ENCODE measurements around the gene TRAPPC11. TPM values are rescaled to one million over a fixed set of nuclear protein-coding genes. Genes with fewer than 3 reads are reported as not detected.
"Not testable (repeated sequence)": the region's sequence is repeated elsewhere in the genome, so short reads cannot be mapped to it uniquely, and the experiment has no call there.

Gene TRAPPC11
- total RNA-seq, 5 donors from 2014 or later (not counting 1 experiment from before 2014, with no cell fraction given) = 28.0 to 50.6 (median 38.3) TPM

DNA sequence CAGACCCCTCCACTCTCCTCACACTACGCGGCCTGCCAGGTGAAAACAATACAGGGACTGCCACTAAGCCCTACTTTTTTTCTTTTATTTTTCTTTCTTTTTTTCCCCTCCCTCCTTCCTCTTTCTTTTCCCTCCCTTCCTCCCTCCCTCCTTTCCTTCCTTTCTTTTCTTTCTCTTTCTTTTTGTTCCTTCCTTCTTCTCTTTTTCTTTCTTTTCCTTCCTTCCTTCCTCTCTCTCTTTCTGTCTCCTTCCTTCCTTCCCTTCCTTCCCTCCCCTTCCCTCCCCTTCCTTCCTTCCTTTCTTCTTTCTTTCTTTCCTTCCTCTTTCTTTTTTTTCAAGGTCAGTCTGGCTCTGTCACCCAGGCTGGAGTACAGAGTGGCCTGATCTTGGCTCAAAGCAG, 42.0 kb upstream of the TRAPPC11 start:
- Mint-ChIP-seq H3K36me3 (no peaks in the 10 kb centered on the region), H3K4me1 (peaks cover 0 to 3% (median 0%) of the 10 kb centered on the region in 3 donors), H3K27me3 (peaks cover 8 to 12% of the 10 kb centered on the region in 2 donors), H3K27ac (no peak overlapping the region), H3K9me3 (no peaks in the 10 kb centered on the region), H3K4me3 (no peak overlapping the region)
- no peak overlapping the region for H3K27ac ChIP-seq (ENCODE audit: low read length)
- DNase-seq (no peak), ATAC-seq (replicated peaks in 1 of 4) (no peak)
- no peaks in the 10 kb centered on the region for H3K36me3 ChIP-seq (ENCODE audit: control insufficient read depth in 2 of 2, extremely low read depth in 1 of 2, insufficient read depth in 1 of 2, low read length in 1 of 2)
- ChIA-PET POLR2A (no interaction called here), CTCF (no interaction called here)
- H3K4me3 ChIP-seq (ENCODE audit: control insufficient read depth in 1 of 2, extremely low read depth in 1 of 2, low read length in 1 of 2) = no peak overlapping the region
- 93% methylated on average over 2 of the region's 2 CpGs for WGBS (ENCODE audit: insufficient coverage)
- H3K4me1 ChIP-seq (ENCODE audit: control insufficient read depth in 1 of 2, extremely low read depth in 1 of 2, insufficient read depth in 2 of 2, low read length in 2 of 2) = no peaks in the 10 kb centered on the region
- H3K27me3 ChIP-seq (replicated peaks in 1 of 2; ENCODE audit: control insufficient read depth in 2 of 2, extremely low read depth in 1 of 2, insufficient read depth in 2 of 2, low read length in 1 of 2) = peaks cover 0 to 10% of the 10 kb centered on the region in 2 experiments
- no peaks in the 10 kb centered on the region for H3K9me3 ChIP-seq

DNA sequence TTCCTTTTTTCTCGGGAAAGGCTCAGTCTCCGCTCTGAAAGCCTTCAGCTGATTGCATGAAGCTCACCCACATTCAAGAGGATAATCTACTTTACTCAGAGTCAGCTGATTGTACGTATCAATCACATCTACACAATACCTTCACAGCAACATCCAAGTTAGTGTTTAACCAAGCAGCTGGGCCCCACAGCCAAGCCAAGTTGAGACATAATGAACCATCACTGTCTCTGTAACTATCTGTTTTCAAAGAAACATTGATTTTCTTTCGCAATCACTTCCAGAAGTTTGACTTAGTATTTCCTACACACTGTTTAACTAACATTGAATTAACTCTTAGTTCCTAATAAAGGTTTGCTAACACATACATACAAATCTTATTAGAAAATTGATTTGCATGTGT, 40.4 kb upstream of the TRAPPC11 start:
- POLR2A ChIA-PET = interaction anchor here in 1 of 2 donors (0.5 kb wide), 1 partner anchor 12 kb away, joined by 8 read pairs; no protein-coding TSS in a partner anchor
- H3K27me3 Mint-ChIP-seq = peaks cover 3 to 12% of the 10 kb centered on the region in 2 donors
- no peak for DNase-seq
- CTCF ChIA-PET = no interaction called here
- Histone ChIP-seq H3K4me1 (ENCODE audit: control insufficient read depth in 1 of 2, extremely low read depth in 1 of 2, insufficient read depth in 2 of 2, low read length in 2 of 2) (no peaks in the 10 kb centered on the region), H3K4me3 (ENCODE audit: control insufficient read depth in 1 of 2, extremely low read depth in 1 of 2, low read length in 1 of 2) (no peak overlapping the region), H3K36me3 (ENCODE audit: control insufficient read depth in 2 of 2, extremely low read depth in 1 of 2, insufficient read depth in 1 of 2, low read length in 1 of 2) (no peaks in the 10 kb centered on the region), H3K9me3 (no peaks in the 10 kb centered on the region), H3K27ac (ENCODE audit: low read length) (no peak overlapping the region), H3K27me3 (replicated peaks in 1 of 2; ENCODE audit: control insufficient read depth in 2 of 2, extremely low read depth in 1 of 2, insufficient read depth in 2 of 2, low read length in 1 of 2) (peaks cover 0 to 10% of the 10 kb centered on the region in 2 experiments)
- H3K27ac Mint-ChIP-seq = no peak overlapping the region
- H3K4me3 Mint-ChIP-seq = no peak overlapping the region
- no peaks in the 10 kb centered on the region for H3K36me3 Mint-ChIP-seq
- no peak for ATAC-seq (replicated peaks in 1 of 4)
- WGBS (ENCODE audit: insufficient coverage) = 81% methylated on average over 3 of the region's 4 CpGs
- H3K9me3 Mint-ChIP-seq = no peaks in the 10 kb centered on the region
- H3K4me1 Mint-ChIP-seq = peaks cover 0 to 3% (median 0%) of the 10 kb centered on the region in 3 donors

DNA sequence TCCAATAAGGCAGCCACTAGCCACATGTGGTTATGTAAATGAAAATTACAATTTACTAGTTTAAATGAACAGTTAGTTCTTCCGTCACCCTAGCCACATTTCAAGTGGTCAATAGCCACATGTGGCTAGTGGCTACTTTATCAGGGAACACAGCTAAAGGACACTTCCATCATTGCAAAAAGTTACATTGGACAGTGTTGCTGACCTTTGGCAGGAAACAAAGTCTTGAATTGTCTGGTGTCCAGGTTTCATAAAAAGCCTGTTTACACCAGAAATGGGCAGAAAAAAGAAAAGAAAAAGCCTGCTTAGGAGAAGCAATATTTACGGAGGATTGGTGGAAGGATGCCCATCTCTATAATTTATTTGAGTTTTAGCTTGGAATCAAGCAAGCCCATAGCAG, 38.7 kb upstream of the TRAPPC11 start:
- Mint-ChIP-seq H3K27me3 (peaks cover 3 to 12% of the 10 kb centered on the region in 2 donors), H3K36me3 (no peaks in the 10 kb centered on the region), H3K4me1 (peaks cover 0 to 3% (median 0%) of the 10 kb centered on the region in 3 donors), H3K4me3 (no peak overlapping the region), H3K27ac (no peak overlapping the region), H3K9me3 (no peaks in the 10 kb centered on the region)
- Histone ChIP-seq H3K36me3 (ENCODE audit: control insufficient read depth in 2 of 2, extremely low read depth in 1 of 2, insufficient read depth in 1 of 2, low read length in 1 of 2) (no peaks in the 10 kb centered on the region), H3K27me3 (replicated peaks in 1 of 2; ENCODE audit: control insufficient read depth in 2 of 2, extremely low read depth in 1 of 2, insufficient read depth in 2 of 2, low read length in 1 of 2) (peaks cover 0 to 10% of the 10 kb centered on the region in 2 experiments), H3K9me3 (no peaks in the 10 kb centered on the region), H3K27ac (ENCODE audit: low read length) (no peak overlapping the region), H3K4me3 (ENCODE audit: control insufficient read depth in 1 of 2, extremely low read depth in 1 of 2, low read length in 1 of 2) (no peak overlapping the region), H3K4me1 (ENCODE audit: control insufficient read depth in 1 of 2, extremely low read depth in 1 of 2, insufficient read depth in 2 of 2, low read length in 2 of 2) (no peaks in the 10 kb centered on the region)
- ChIA-PET CTCF (interaction anchor here in 1 of 2 donors (0.6 kb wide), 1 partner anchor 1897 kb away, joined by 3 read pairs; no protein-coding TSS in a partner anchor), POLR2A (no interaction called here)
- DNase-seq = no peak
- WGBS (ENCODE audit: insufficient coverage) = no CpG with 5 or more reads among the region's 2 CpGs
- no peak for ATAC-seq (replicated peaks in 1 of 4)

DNA sequence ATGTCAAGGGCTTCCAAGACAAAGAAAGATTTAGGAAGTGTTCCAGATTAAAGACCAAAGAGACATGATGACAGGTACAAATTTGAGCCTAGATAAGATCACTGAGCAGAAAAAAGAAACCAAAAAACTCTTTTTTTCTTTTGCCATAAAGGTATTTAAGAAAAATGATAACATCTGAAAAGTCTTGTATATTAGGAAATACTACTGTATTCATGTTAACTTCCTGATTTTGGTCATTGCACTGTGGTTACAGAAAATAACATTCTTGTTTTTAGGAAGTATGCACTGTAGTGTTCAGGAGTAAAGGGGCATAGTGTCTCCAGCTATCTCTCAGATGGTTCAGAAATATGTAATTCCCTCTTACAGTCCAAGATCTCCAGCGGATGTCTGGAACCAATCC, 37.2 kb upstream of the TRAPPC11 start:
- H3K4me1 Mint-ChIP-seq = peaks cover 0 to 3% (median 0%) of the 10 kb centered on the region in 3 donors
- H3K4me3 Mint-ChIP-seq = no peak overlapping the region
- H3K27ac ChIP-seq (ENCODE audit: low read length) = no peak overlapping the region
- no peaks in the 10 kb centered on the region for H3K9me3 ChIP-seq
- ATAC-seq (replicated peaks in 1 of 4) (no peak), DNase-seq (no peak)
- H3K4me3 ChIP-seq (ENCODE audit: control insufficient read depth in 1 of 2, extremely low read depth in 1 of 2, low read length in 1 of 2) = no peak overlapping the region
- H3K27me3 ChIP-seq (replicated peaks in 1 of 2; ENCODE audit: control insufficient read depth in 2 of 2, extremely low read depth in 1 of 2, insufficient read depth in 2 of 2, low read length in 1 of 2) = peaks cover 0 to 12% of the 10 kb centered on the region in 2 experiments
- CTCF ChIA-PET = no interaction called here
- H3K4me1 ChIP-seq (ENCODE audit: control insufficient read depth in 1 of 2, extremely low read depth in 1 of 2, insufficient read depth in 2 of 2, low read length in 2 of 2) = no peaks in the 10 kb centered on the region
- WGBS (ENCODE audit: insufficient coverage) = no CpG with 5 or more reads among the region's 1 CpG
- peaks cover 3 to 4% of the 10 kb centered on the region in 2 donors for H3K27me3 Mint-ChIP-seq
- H3K36me3 Mint-ChIP-seq = no peaks in the 10 kb centered on the region
- POLR2A ChIA-PET = no interaction called here
- no peak overlapping the region for H3K27ac Mint-ChIP-seq
- H3K9me3 Mint-ChIP-seq = no peaks in the 10 kb centered on the region
- no peaks in the 10 kb centered on the region for H3K36me3 ChIP-seq (ENCODE audit: control insufficient read depth in 2 of 2, extremely low read depth in 1 of 2, insufficient read depth in 1 of 2, low read length in 1 of 2)

DNA sequence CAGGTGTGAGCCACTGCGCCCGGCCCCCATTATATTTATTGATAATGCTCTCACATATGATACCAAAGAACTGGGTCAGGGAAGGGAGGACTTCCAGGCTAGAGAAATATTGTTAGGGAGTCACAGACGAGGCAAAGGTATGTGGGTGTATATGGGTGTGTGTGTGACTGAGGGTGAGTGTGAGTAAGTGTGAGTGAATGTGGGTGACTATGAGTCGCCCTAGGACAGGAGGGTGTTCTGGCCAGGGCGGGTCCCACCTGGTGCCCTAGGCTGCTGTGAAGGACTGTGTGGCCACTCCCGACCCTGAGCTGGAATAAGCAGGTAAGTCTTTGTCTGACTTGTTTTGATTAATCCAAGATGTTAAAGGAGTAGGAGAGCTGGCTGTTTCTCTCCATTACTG, 34.5 kb upstream of the TRAPPC11 start:
- CTCF ChIA-PET = no interaction called here
- POLR2A ChIA-PET = no interaction called here

DNA sequence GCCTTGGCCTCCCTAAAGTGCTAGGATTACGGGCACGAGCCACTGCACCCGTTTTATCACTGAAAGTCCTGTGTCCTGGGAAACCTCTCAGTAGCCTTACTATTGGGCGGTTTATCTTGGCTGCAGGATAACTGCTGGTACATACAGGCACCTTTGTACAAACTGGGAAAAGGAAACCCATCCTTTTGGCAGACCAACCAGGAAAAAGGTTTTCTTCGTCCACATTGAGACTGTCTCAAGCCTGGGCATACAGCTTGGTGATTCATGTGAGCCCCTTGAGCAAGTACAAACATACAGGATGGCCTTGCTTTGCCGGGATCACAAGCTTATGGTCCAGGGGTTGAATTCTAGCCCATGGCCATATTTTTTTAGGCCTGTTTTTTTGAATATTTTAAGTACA, 32.9 kb upstream of the TRAPPC11 start:
- no peaks in the 10 kb centered on the region for H3K9me3 Mint-ChIP-seq
- 93% methylated on average over 6 of the region's 6 CpGs for WGBS (ENCODE audit: insufficient coverage)
- ChIA-PET CTCF (no interaction called here), POLR2A (no interaction called here)
- DNase-seq (no peak), ATAC-seq (replicated peaks in 1 of 4) (no peak)
- no peak overlapping the region for H3K27ac ChIP-seq (ENCODE audit: low read length)
- H3K27ac Mint-ChIP-seq = no peak overlapping the region
- peaks cover 0 to 3% (median 0%) of the 10 kb centered on the region in 3 donors for H3K4me1 Mint-ChIP-seq
- H3K9me3 ChIP-seq = no peaks in the 10 kb centered on the region
- H3K4me1 ChIP-seq (ENCODE audit: control insufficient read depth in 1 of 2, extremely low read depth in 1 of 2, insufficient read depth in 2 of 2, low read length in 2 of 2) = no peaks in the 10 kb centered on the region
- peaks cover 0 to 2% of the 10 kb centered on the region in 2 experiments for H3K27me3 ChIP-seq (replicated peaks in 1 of 2; ENCODE audit: control insufficient read depth in 2 of 2, extremely low read depth in 1 of 2, insufficient read depth in 2 of 2, low read length in 1 of 2)
- H3K36me3 ChIP-seq (ENCODE audit: control insufficient read depth in 2 of 2, extremely low read depth in 1 of 2, insufficient read depth in 1 of 2, low read length in 1 of 2) = no peaks in the 10 kb centered on the region
- H3K27me3 Mint-ChIP-seq = no peaks in the 10 kb centered on the region
- H3K4me3 ChIP-seq (ENCODE audit: control insufficient read depth in 1 of 2, extremely low read depth in 1 of 2, low read length in 1 of 2) = no peak overlapping the region
- H3K4me3 Mint-ChIP-seq = no peak overlapping the region
- H3K36me3 Mint-ChIP-seq = no peaks in the 10 kb centered on the region

More for the DNA sequence above, 34.5 kb upstream of the TRAPPC11 start:
- H3K36me3 ChIP-seq (ENCODE audit: control insufficient read depth in 2 of 2, extremely low read depth in 1 of 2, insufficient read depth in 1 of 2, low read length in 1 of 2) = no peaks in the 10 kb centered on the region
- no peaks in the 10 kb centered on the region for H3K9me3 ChIP-seq
- Mint-ChIP-seq H3K36me3 (no peaks in the 10 kb centered on the region), H3K9me3 (no peaks in the 10 kb centered on the region), H3K4me3 (no peak overlapping the region), H3K27ac (no peak overlapping the region), H3K27me3 (peaks cover 3 to 4% of the 10 kb centered on the region in 2 donors), H3K4me1 (peaks cover 0 to 3% (median 0%) of the 10 kb centered on the region in 3 donors)
- peaks cover 0 to 4% of the 10 kb centered on the region in 2 experiments for H3K27me3 ChIP-seq (replicated peaks in 1 of 2; ENCODE audit: control insufficient read depth in 2 of 2, extremely low read depth in 1 of 2, insufficient read depth in 2 of 2, low read length in 1 of 2)
- 76% methylated on average over 4 of the region's 6 CpGs for WGBS (ENCODE audit: insufficient coverage)
- no peaks in the 10 kb centered on the region for H3K4me1 ChIP-seq (ENCODE audit: control insufficient read depth in 1 of 2, extremely low read depth in 1 of 2, insufficient read depth in 2 of 2, low read length in 2 of 2)
- no peak overlapping the region for H3K4me3 ChIP-seq (ENCODE audit: control insufficient read depth in 1 of 2, extremely low read depth in 1 of 2, low read length in 1 of 2)
- no peak overlapping the region for H3K27ac ChIP-seq (ENCODE audit: low read length)
- no peak for ATAC-seq (replicated peaks in 1 of 4)
- no peak for DNase-seq

DNA sequence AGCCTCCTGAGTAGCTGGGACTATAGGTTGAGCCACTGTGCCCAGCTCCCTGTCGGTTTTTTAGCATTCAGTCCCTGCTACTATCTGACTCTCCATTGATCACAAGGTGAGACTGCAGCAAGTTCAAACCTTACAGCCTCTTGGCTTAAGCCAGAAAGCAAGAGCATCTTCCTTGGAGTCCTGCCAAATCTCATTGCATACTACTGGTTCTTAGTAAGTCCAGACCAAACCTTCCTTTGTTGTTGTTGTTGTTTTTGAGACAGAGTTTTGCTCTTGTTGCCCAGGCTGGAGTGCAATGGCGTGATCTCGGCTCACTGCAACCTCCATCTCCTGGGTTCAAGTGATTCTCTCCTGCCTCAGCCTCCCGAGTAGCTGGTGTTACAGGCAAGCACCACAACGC, 31.8 kb upstream of the TRAPPC11 start:
- H3K9me3 Mint-ChIP-seq; H3K4me1 Mint-ChIP-seq; H3K36me3 Mint-ChIP-seq; H3K27me3 ChIP-seq (replicated peaks in 1 of 2; ENCODE audit: control insufficient read depth in 2 of 2, extremely low read depth in 1 of 2, insufficient read depth in 2 of 2, low read length in 1 of 2); H3K4me3 ChIP-seq (ENCODE audit: control insufficient read depth in 1 of 2, extremely low read depth in 1 of 2, low read length in 1 of 2); H3K9me3 ChIP-seq; H3K27me3 Mint-ChIP-seq; H3K27ac ChIP-seq (ENCODE audit: low read length); DNase-seq; ATAC-seq (replicated peaks in 1 of 4); H3K27ac Mint-ChIP-seq; H3K4me1 ChIP-seq (ENCODE audit: control insufficient read depth in 1 of 2, extremely low read depth in 1 of 2, insufficient read depth in 2 of 2, low read length in 2 of 2); H3K36me3 ChIP-seq (ENCODE audit: control insufficient read depth in 2 of 2, extremely low read depth in 1 of 2, insufficient read depth in 1 of 2, low read length in 1 of 2); H3K4me3 Mint-ChIP-seq; CTCF ChIA-PET: not testable (repeated sequence)
- POLR2A ChIA-PET = interaction anchor here in 1 of 2 donors (0.7 kb wide), 1 partner anchor 267 kb away, joined by 3 read pairs; no protein-coding TSS in a partner anchor
- WGBS (ENCODE audit: insufficient coverage) = 91% methylated on average over 5 of the region's 5 CpGs
